GM18520 (cell line): Measurements from ENCODE around the gene SEC14L6.

Experiments
- ATAC-seq: cut with Tn5 transposase; IDR thresholded peaks from one replicate; pipeline ENCODE4 v1.9.1; 2021; ENCODE audit not compliant: unreplicated experiment

SEC14L6 gene

DNA sequence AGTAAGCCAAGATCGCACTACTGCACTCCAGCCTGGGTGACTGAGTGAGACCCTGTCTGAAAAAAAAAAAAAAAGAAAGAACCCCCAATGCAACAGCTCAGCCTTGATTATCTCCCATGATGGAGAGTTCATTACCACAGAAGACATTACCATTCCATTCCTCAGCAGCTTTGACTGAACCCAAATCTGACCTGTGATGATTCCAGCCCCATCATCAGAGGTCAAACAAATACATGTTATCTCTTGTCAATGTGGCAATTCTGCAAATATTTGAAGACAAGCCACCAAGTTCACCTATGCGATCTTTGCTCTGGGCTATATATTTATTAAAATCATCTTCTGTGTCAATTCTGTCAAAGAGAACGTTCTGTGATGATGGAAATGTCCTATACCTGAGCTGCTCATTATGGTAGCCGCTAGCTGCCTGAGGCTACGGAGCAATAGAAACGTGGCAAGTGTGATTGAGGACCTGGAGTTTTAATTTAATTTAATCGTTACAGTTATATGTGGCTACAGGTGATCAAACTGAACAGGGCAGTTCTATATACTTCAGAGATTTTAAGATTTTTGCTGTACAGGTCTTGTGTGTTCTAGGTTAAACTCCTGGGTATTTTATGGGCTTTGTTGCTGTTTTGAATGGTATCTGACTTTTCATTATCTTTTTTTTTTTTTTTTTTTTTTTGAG, 48.9 kb downstream of the SEC14L6 start:
- no peak for ATAC-seq

GRCh38 chr22:30495041-30495784, 51.3 kb downstream of the SEC14L6 start:
- ATAC-seq = no peak

- no peak for ATAC-seq
These were observed 54.4 kb downstream of the SEC14L6 start for GRCh38 chr22:30492144-30492543.

DNA sequence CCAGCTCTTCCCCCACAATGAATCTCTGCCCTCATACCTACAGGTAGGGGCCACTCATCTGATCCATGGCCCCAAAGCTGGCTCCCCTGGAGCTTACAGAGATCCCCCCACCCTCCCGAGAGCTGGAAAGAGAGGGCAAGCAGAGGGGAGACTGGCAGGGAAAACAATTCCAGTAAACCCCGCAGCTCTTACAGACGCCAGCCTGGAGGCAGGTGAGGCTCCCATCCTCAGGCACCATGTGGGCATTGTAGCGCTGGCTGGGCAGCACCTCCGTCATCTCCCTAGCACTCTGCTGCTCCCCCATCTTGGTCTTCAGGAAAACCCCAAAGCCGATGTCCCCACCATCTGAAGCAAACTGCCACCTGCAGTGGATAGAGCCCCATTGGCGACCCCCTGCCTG, 55.2 kb downstream of the SEC14L6 start:
- no peak for ATAC-seq

DNA sequence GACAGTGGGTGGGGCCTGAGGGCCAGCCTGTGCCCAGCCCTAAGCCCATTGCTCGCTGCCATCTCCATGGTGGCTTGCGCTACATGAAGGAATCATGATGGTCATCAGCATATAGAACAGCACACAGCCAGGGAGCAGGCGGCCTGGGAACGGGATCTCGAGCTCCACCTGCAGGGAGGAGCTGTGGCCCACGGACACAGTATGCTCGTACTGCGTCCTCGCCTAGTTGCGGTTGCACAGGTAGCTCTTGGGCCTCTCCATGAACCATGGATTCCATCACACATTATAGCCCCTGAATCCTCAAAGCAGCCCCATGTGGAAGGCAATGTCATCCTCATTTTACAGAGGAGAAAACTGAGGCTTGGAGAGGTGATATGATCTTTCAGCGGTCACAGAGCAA, 56.1 kb downstream of the SEC14L6 start:
- ATAC-seq = no peak

- ATAC-seq = no peak
These were observed 58.4 kb downstream of the SEC14L6 start for GRCh38 chr22:30488121-30488520.

- no peak for ATAC-seq
These were observed 59.9 kb downstream of the SEC14L6 start for GRCh38 chr22:30486661-30487115.

DNA sequence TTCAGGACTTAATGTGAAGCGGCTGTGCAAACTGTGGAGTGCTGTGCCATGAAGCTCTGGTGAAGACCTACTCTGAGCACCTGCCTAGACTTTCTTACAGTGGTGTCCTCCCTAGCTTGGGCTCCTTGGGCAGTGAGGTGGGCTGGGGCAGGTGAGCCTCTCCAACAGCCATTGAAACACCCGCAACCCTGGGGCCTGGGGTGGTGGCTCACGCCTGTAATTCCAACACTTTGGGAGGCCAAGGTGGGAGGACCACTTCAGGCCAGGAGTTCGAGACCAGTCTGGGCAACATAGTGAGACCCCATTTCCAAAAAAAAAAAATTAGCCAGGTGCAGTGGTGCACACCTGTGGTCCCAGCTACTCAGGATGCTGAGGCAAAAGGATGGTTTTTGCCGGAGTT, 60.4 kb downstream of the SEC14L6 start:
- ATAC-seq = no peak

GRCh38 chr22:30485362-30485988, 61.1 kb downstream of the SEC14L6 start:
- no peak for ATAC-seq

DNA sequence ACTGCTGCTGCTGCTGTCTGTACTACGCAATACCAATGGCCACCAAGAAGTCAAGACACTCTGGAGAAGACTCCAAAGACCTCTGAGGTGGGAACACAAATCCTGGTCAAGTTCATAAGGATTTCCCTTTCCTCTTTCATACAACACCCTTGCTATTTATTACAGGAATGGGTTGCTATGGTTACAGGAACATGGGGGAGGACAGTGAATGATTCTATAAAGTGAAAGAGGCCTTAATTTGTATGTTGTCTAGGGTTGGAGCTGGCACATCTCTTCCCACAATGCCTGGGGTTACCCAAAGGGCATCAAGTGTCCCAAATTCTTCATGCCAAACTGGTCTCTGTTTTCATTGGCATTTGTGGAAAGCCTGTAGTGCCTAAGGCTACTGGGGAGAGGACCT, 63.4 kb downstream of the SEC14L6 start:
- ATAC-seq = no peak

DNA sequence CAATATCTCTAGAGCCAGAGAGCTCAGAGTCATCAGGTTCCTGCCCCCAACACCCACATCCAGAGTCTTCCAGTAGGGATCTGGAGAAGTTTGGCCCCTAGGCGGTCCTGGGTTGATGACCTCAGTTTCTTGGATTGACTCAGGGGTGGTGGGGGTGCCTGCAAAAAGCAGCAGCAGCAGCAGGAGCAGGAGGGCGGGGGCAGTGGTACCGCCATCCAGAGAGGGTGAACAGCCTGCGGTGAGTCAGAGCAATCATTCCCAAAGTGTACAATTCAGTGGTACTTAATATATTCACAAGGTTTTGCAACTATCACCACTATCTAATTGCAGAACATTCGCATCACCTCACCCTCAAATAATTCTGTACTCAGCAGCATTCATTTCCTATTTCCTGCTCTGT, 64.8 kb downstream of the SEC14L6 start:
- ATAC-seq = no peak

GRCh38 chr22:30479981-30480380, 66.6 kb downstream of the SEC14L6 start:
- no peak for ATAC-seq

- ATAC-seq = no peak
These were observed 71.7 kb downstream of the SEC14L6 start for GRCh38 chr22:30474683-30475424.

DNA sequence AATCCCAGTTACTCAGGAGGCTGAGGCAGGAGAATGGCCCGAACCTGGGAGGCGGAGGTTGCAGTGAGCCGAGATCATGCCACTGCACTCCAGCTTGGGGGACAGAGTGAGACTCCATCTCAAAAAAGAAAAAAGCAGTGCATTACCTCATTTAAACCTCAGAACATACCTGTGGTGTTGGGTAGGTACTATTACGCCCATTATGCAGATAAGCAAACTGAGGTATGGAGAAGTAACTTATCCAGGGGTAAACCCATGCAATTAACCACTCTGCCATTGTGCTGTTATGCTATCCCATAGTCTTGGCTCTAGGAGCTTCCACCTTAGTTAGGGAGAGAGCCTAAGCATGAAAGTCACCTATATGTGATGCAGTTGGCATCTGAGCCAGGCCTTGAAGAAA, 72.4 kb downstream of the SEC14L6 start:
- no peak for ATAC-seq

GRCh38 chr22:30472994-30473720, 73.4 kb downstream of the SEC14L6 start:
- ATAC-seq = no peak
